WTC11 (cell line): ENCODE data around the gene IL37.

ENCODE experiments used
- CREB1 ChIP-seq: sonication (generic); formaldehyde crosslinking; IDR thresholded peaks from 2 replicates; pipeline ENCODE4 v1.8.0; 2023; ENCODE audit warnings: mild to moderate bottlenecking, missing genetic modification reagents
- CREM ChIP-seq: sonication (generic); formaldehyde crosslinking; IDR thresholded peaks from 2 replicates; pipeline ENCODE4 v1.8.1; 2022; ENCODE audit warnings: mild to moderate bottlenecking, missing genetic modification reagents, moderate library complexity
- CTCF ChIP-seq: fragments of 200-600 bp; IDR thresholded peaks from 2 replicates; pipeline ENCODE4 v1.8.0; 2022; ENCODE audit warnings: antibody characterized with exemption
- ELF4 ChIP-seq: sonication (generic); formaldehyde crosslinking; IDR thresholded peaks from 2 replicates; pipeline ENCODE4 v1.8.1; 2022; ENCODE audit warnings: low read depth, mild to moderate bottlenecking, moderate library complexity, missing genetic modification reagents
- GABPB1 ChIP-seq: sonication (generic); formaldehyde crosslinking; IDR thresholded peaks from 2 replicates; pipeline ENCODE4 v1.8.1; 2023; ENCODE audit warnings: mild to moderate bottlenecking, missing genetic modification reagents
- GTF2I ChIP-seq: fragments of 250-450 bp; sonication (Bioruptor Pico); conservative IDR thresholded peaks from 2 replicates; pipeline ENCODE4 v1.4.0; 2021; ENCODE audit warnings: mild to moderate bottlenecking
- HMGXB4 ChIP-seq: sonication (generic); formaldehyde crosslinking; IDR thresholded peaks from 2 replicates; pipeline ENCODE4 v1.8.1; 2023; ENCODE audit warnings: mild to moderate bottlenecking, moderate library complexity, missing genetic modification reagents
- MAX ChIP-seq: sonication (generic); formaldehyde crosslinking; IDR thresholded peaks from 2 replicates; pipeline ENCODE4 v1.8.0; 2022; ENCODE audit warnings: mild to moderate bottlenecking, missing genetic modification reagents
- TP53 ChIP-seq: sonication (generic); formaldehyde crosslinking; IDR thresholded peaks from 2 replicates; pipeline ENCODE4 v1.8.1; 2023; ENCODE audit warnings: mild to moderate bottlenecking, missing genetic modification reagents
- ZNF423 ChIP-seq: fragments of 250-450 bp; sonication (Bioruptor Pico); IDR thresholded peaks from 2 replicates; pipeline ENCODE4 v2.1.2; 2022; ENCODE audit warnings: mild to moderate bottlenecking, moderate library complexity
- TF ChIP-seq, protein P1 (sequence below): sonication (generic); formaldehyde crosslinking; IDR thresholded peaks from 2 replicates; pipeline ENCODE4 v1.8.1; 2023; ENCODE audit warnings: mild to moderate bottlenecking, missing genetic modification reagents
- TF ChIP-seq, protein P2 (sequence below): sonication (generic); formaldehyde crosslinking; IDR thresholded peaks from 2 replicates; pipeline ENCODE4 v1.8.0; 2022; ENCODE audit warnings: mild to moderate bottlenecking, missing genetic modification reagents
- TF ChIP-seq, protein P3 (sequence below): sonication (generic); formaldehyde crosslinking; IDR thresholded peaks from 2 replicates; pipeline ENCODE4 v1.8.1; 2023; ENCODE audit warnings: mild to moderate bottlenecking, missing genetic modification reagents

- TF ChIP-seq CTCF: no peak
- TF ChIP-seq CREB1 (CRISPR knock-in tag): no peak
- no peak for TF ChIP-seq TP53 (CRISPR knock-in tag)
- no peak for TF ChIP-seq ZNF423 (CRISPR knock-in tag)
- TF ChIP-seq, protein P1, sequence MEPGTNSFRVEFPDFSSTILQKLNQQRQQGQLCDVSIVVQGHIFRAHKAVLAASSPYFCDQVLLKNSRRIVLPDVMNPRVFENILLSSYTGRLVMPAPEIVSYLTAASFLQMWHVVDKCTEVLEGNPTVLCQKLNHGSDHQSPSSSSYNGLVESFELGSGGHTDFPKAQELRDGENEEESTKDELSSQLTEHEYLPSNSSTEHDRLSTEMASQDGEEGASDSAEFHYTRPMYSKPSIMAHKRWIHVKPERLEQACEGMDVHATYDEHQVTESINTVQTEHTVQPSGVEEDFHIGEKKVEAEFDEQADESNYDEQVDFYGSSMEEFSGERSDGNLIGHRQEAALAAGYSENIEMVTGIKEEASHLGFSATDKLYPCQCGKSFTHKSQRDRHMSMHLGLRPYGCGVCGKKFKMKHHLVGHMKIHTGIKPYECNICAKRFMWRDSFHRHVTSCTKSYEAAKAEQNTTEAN: no peak
- no peak for TF ChIP-seq CREM (CRISPR knock-in tag)
- TF ChIP-seq GABPB1 (CRISPR knock-in tag): no peak
- TF ChIP-seq, protein P2, sequence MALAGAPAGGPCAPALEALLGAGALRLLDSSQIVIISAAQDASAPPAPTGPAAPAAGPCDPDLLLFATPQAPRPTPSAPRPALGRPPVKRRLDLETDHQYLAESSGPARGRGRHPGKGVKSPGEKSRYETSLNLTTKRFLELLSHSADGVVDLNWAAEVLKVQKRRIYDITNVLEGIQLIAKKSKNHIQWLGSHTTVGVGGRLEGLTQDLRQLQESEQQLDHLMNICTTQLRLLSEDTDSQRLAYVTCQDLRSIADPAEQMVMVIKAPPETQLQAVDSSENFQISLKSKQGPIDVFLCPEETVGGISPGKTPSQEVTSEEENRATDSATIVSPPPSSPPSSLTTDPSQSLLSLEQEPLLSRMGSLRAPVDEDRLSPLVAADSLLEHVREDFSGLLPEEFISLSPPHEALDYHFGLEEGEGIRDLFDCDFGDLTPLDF: no peak
- TF ChIP-seq HMGXB4 (CRISPR knock-in tag): no peak
- no peak for TF ChIP-seq GTF2I (CRISPR knock-in tag)
- TF ChIP-seq MAX (CRISPR knock-in tag): no peak
- no peak for TF ChIP-seq ELF4
- TF ChIP-seq, protein P3, sequence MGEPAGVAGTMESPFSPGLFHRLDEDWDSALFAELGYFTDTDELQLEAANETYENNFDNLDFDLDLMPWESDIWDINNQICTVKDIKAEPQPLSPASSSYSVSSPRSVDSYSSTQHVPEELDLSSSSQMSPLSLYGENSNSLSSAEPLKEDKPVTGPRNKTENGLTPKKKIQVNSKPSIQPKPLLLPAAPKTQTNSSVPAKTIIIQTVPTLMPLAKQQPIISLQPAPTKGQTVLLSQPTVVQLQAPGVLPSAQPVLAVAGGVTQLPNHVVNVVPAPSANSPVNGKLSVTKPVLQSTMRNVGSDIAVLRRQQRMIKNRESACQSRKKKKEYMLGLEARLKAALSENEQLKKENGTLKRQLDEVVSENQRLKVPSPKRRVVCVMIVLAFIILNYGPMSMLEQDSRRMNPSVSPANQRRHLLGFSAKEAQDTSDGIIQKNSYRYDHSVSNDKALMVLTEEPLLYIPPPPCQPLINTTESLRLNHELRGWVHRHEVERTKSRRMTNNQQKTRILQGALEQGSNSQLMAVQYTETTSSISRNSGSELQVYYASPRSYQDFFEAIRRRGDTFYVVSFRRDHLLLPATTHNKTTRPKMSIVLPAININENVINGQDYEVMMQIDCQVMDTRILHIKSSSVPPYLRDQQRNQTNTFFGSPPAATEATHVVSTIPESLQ (CRISPR knock-in tag): no peak
These were observed 13.9 kb downstream of the IL37 start for GRCh38 chr2:112924821-112925220.
